ENCODE data around the gene HAP1. TPM values are rescaled to one million over a fixed set of nuclear protein-coding genes. Genes with fewer than 3 reads are reported as not detected.

HAP1 gene
- total RNA-seq, 3 donors from 2014 or later (not counting 1 experiment from before 2014, with no cell fraction given), result not detected

GRCh38 chr17:41724476-41725050 lies 9.9 kb downstream of the HAP1 start:
- intact Hi-C loops (cut with micrococcal nuclease), result no loop called here
- no peak for DNase-seq
- no peaks in the 10 kb centered on the region for H3K36me3 ChIP-seq (ENCODE audit: control insufficient read depth, insufficient read depth, low read length)
- H3K27ac ChIP-seq (ENCODE audit: low read length), result no peak overlapping the region
- Mint-ChIP-seq H3K27ac (no peak overlapping the region), H3K9me3 (no peaks in the 10 kb centered on the region), H3K4me3 (no peak overlapping the region), H3K36me3 (no peaks in the 10 kb centered on the region), H3K4me1 (no peaks in the 10 kb centered on the region), H3K27me3 (ENCODE audit: low read depth in 2 of 2) (peaks cover 0 to 3% of the 10 kb centered on the region in 2 donors)
- no peak for ATAC-seq
- H3K4me1 ChIP-seq (ENCODE audit: control insufficient read depth, insufficient read depth, low read length), result no peaks in the 10 kb centered on the region
- no peaks in the 10 kb centered on the region for H3K9me3 ChIP-seq (ENCODE audit: control insufficient read depth, insufficient read depth, low read length)
- H3K4me3 ChIP-seq (ENCODE audit: low read length), result no peak overlapping the region
- TF ChIP-seq CTCF (IDR thresholded peaks at IDR 0.05), result no peak
- WGBS (ENCODE audit: insufficient coverage), result 89% methylated on average over 16 of the region's 17 CpGs
- H3K27me3 ChIP-seq (ENCODE audit: control insufficient read depth, insufficient read depth, low read length), result peaks cover 2% of the 10 kb centered on the region

GRCh38 chr17:41723801-41724475 lies 10.5 kb downstream of the HAP1 start:
- no peak overlapping the region for H3K4me3 ChIP-seq (ENCODE audit: low read length)
- Mint-ChIP-seq H3K4me3 (no peak overlapping the region), H3K9me3 (no peaks in the 10 kb centered on the region), H3K27me3 (ENCODE audit: low read depth in 2 of 2) (peaks cover 0 to 3% of the 10 kb centered on the region in 2 donors), H3K36me3 (no peaks in the 10 kb centered on the region), H3K4me1 (no peaks in the 10 kb centered on the region), H3K27ac (no peak overlapping the region)
- no peak for DNase-seq
- H3K4me1 ChIP-seq (ENCODE audit: control insufficient read depth, insufficient read depth, low read length), result no peaks in the 10 kb centered on the region
- H3K36me3 ChIP-seq (ENCODE audit: control insufficient read depth, insufficient read depth, low read length), result no peaks in the 10 kb centered on the region
- 75% methylated on average over 10 of the region's 12 CpGs for WGBS (ENCODE audit: insufficient coverage)
- no peak for TF ChIP-seq CTCF (IDR thresholded peaks at IDR 0.05)
- H3K27ac ChIP-seq (ENCODE audit: low read length), result no peak overlapping the region
- H3K9me3 ChIP-seq (ENCODE audit: control insufficient read depth, insufficient read depth, low read length), result no peaks in the 10 kb centered on the region
- no peak for ATAC-seq
- H3K27me3 ChIP-seq (ENCODE audit: control insufficient read depth, insufficient read depth, low read length), result peaks cover 2% of the 10 kb centered on the region
- intact Hi-C loops (cut with micrococcal nuclease), result no loop called here

- no peaks in the 10 kb centered on the region for H3K4me1 Mint-ChIP-seq
- no peak for DNase-seq
- no peak overlapping the region for H3K4me3 Mint-ChIP-seq
- Histone ChIP-seq H3K9me3 (ENCODE audit: control insufficient read depth, insufficient read depth, low read length) (no peaks in the 10 kb centered on the region), H3K27ac (ENCODE audit: low read length) (no peak overlapping the region), H3K36me3 (ENCODE audit: control insufficient read depth, insufficient read depth, low read length) (no peaks in the 10 kb centered on the region), H3K4me3 (ENCODE audit: low read length) (no peak overlapping the region), H3K4me1 (ENCODE audit: control insufficient read depth, insufficient read depth, low read length) (no peaks in the 10 kb centered on the region), H3K27me3 (ENCODE audit: control insufficient read depth, insufficient read depth, low read length) (peaks cover 2% of the 10 kb centered on the region)
- H3K27ac Mint-ChIP-seq, result no peak overlapping the region
- peaks cover 0 to 3% of the 10 kb centered on the region in 2 donors for H3K27me3 Mint-ChIP-seq (ENCODE audit: low read depth in 2 of 2)
- no peaks in the 10 kb centered on the region for H3K9me3 Mint-ChIP-seq
- H3K36me3 Mint-ChIP-seq, result no peaks in the 10 kb centered on the region
- no peak for TF ChIP-seq CTCF (IDR thresholded peaks at IDR 0.05)
- no peak for ATAC-seq
- WGBS (ENCODE audit: insufficient coverage), result 91% methylated on average over 7 of the region's 7 CpGs
- intact Hi-C loops (cut with micrococcal nuclease), result no loop called here
Observed at GRCh38 chr17:41722231-41722630, 12.2 kb downstream of the HAP1 start.

- Mint-ChIP-seq H3K9me3 (no peaks in the 10 kb centered on the region), H3K4me3 (no peak overlapping the region), H3K27me3 (ENCODE audit: low read depth in 2 of 2) (no peaks in the 10 kb centered on the region), H3K27ac (no peak overlapping the region), H3K4me1 (no peaks in the 10 kb centered on the region), H3K36me3 (no peaks in the 10 kb centered on the region)
- Histone ChIP-seq H3K36me3 (ENCODE audit: control insufficient read depth, insufficient read depth, low read length) (no peaks in the 10 kb centered on the region), H3K9me3 (ENCODE audit: control insufficient read depth, insufficient read depth, low read length) (no peaks in the 10 kb centered on the region), H3K4me1 (ENCODE audit: control insufficient read depth, insufficient read depth, low read length) (no peaks in the 10 kb centered on the region), H3K27me3 (ENCODE audit: control insufficient read depth, insufficient read depth, low read length) (peaks cover 2% of the 10 kb centered on the region), H3K27ac (ENCODE audit: low read length) (no peak overlapping the region), H3K4me3 (ENCODE audit: low read length) (no peak overlapping the region)
- intact Hi-C loops (cut with micrococcal nuclease), result no loop called here
- WGBS (ENCODE audit: insufficient coverage), result 69% methylated on average over 5 of the region's 5 CpGs
- ATAC-seq, result no peak
- DNase-seq, result no peak
- no peak for TF ChIP-seq CTCF (IDR thresholded peaks at IDR 0.05)
Observed at GRCh38 chr17:41718287-41718645, 16.2 kb downstream of the HAP1 start.
